Measurements from ENCODE around the gene ACTR2. TPM values are rescaled to one million over a fixed set of nuclear protein-coding genes. Genes with fewer than 3 reads are reported as not detected.
"Not testable (repeated sequence)": the region's sequence is repeated elsewhere in the genome, so short reads cannot be mapped to it uniquely, and the experiment has no call there.

Gene ACTR2
- total RNA-seq, 4 donors from 2014 or later: 38.7 to 157 (median 118) TPM

- DNase-seq: no peak
- Histone ChIP-seq H3K9me3 (no peaks in the 10 kb centered on the region), H3K27ac (no peak overlapping the region), H3K4me3 (no peak overlapping the region), H3K4me1 (no peaks in the 10 kb centered on the region), H3K27me3 (no peaks in the 10 kb centered on the region), H3K36me3 (no peaks in the 10 kb centered on the region)
- TF ChIP-seq POLR2A (IDR thresholded peaks at IDR 0.05): no peak
- no peak for TF ChIP-seq CTCF (IDR thresholded peaks at IDR 0.05)
- intact Hi-C loops (cut with DNase I; ENCODE audit: low total_unique reads): no loop called here
These were observed 12.8 kb upstream of the ACTR2 start for GRCh38 chr2:65214843-65215242.

- H3K27me3 ChIP-seq: no peaks in the 10 kb centered on the region
- no peak for TF ChIP-seq CTCF (IDR thresholded peaks at IDR 0.05)
- DNase-seq: no peak
- no peaks in the 10 kb centered on the region for H3K9me3 ChIP-seq
- intact Hi-C loops (cut with DNase I; ENCODE audit: low total_unique reads): no loop called here
- H3K4me1 ChIP-seq: no peaks in the 10 kb centered on the region
- H3K27ac ChIP-seq: no peak overlapping the region
- H3K36me3 ChIP-seq: no peaks in the 10 kb centered on the region
- H3K4me3 ChIP-seq: no peak overlapping the region
These were observed 11.7 kb upstream of the ACTR2 start for GRCh38 chr2:65215946-65216345.

GRCh38 chr2:65220432-65221131 lies 7.0 kb upstream of the ACTR2 start:
- Histone ChIP-seq H3K27ac (no peak overlapping the region), H3K36me3 (no peaks in the 10 kb centered on the region), H3K9me3 (no peaks in the 10 kb centered on the region), H3K4me1 (no peaks in the 10 kb centered on the region), H3K4me3 (no peak overlapping the region), H3K27me3 (no peaks in the 10 kb centered on the region)
- no peak for TF ChIP-seq POLR2A (IDR thresholded peaks at IDR 0.05)
- TF ChIP-seq CTCF (IDR thresholded peaks at IDR 0.05): no peak
- intact Hi-C loops (cut with DNase I; ENCODE audit: low total_unique reads): no loop called here
- no peak for DNase-seq

- H3K36me3 ChIP-seq; H3K27me3 ChIP-seq; intact Hi-C loops (cut with DNase I; ENCODE audit: low total_unique reads); H3K27ac ChIP-seq; H3K4me3 ChIP-seq; H3K4me1 ChIP-seq; H3K9me3 ChIP-seq; DNase-seq: not testable (repeated sequence)
These were observed 6.4 kb upstream of the ACTR2 start for GRCh38 chr2:65221275-65221674.

- no peaks in the 10 kb centered on the region for H3K9me3 ChIP-seq
- intact Hi-C loops (cut with DNase I; ENCODE audit: low total_unique reads): no loop called here
- peak overlapping the region; percentile 78 to 87 for H3K4me3 ChIP-seq
- H3K27ac ChIP-seq: peak overlapping the region; percentile 72 to 95
- no peaks in the 10 kb centered on the region for H3K36me3 ChIP-seq
- no peaks in the 10 kb centered on the region for H3K27me3 ChIP-seq
- no peak for TF ChIP-seq POLR2A (IDR thresholded peaks at IDR 0.05)
- TF ChIP-seq CTCF (IDR thresholded peaks at IDR 0.05): no peak
- peak in 1 of 2 donors; percentile 21 for DNase-seq
- H3K4me1 ChIP-seq: peaks cover 0 to 9% of the 10 kb centered on the region in 2 donors
These were observed 593 bp upstream of the ACTR2 start for GRCh38 chr2:65227020-65227455.
